ENCODE measurements around the gene METTL17.

GRCh38 chr14:21038441-21039422, 49.0 kb downstream of the METTL17 start:
- no peak for TF ChIP-seq CTCF (IDR thresholded peaks at IDR 0.05; ENCODE audit: poor library complexity, severe bottlenecking)
- TF ChIP-seq EP300 (conservative IDR thresholded peaks at IDR 0.05; ENCODE audit: poor library complexity, severe bottlenecking): no peak
- TF ChIP-seq EZH2 (IDR thresholded peaks at IDR 0.05; ENCODE audit: borderline replicate concordance, insufficient read depth, low read length, poor library complexity, severe bottlenecking): no peak
- TF ChIP-seq REST (IDR thresholded peaks at IDR 0.05; ENCODE audit: borderline replicate concordance): no peak
- TF ChIP-seq TAF1 (IDR thresholded peaks at IDR 0.05; ENCODE audit: low read depth): no peak

Measured in neural cell (in vitro differentiated cells).